Right atrium auricular region (tissue), 2 donors: ENCODE measurements around the gene RPN2. TPM values are rescaled to one million over a fixed set of nuclear protein-coding genes. Genes with fewer than 3 reads are reported as not detected.
A peak's percentile ranks its signal among the peaks of the same experiment; 100 is the strongest.

Experiments
- DNase-seq: peaks from one replicate; pipeline ENCODE4 v3.0.0-alpha.2; 2019; ENCODE audit warnings: low spot score
- H3K27ac ChIP-seq, 2 donors: fragments of 200-600 bp; sonication (generic); 1 replicate in 1 of 2; 2 replicates in 1 of 2; pipeline ENCODE4 v1.5.1; 2016 to 2019
- H3K27me3 ChIP-seq, 2 donors: fragments of 200-600 bp; sonication (generic); one replicate each; pipeline versions ENCODE4 v1.5.1 to v1.6.0; 2017 to 2019
- H3K36me3 ChIP-seq: fragments of 200-600 bp; sonication (generic); one replicate; pipeline ENCODE4 v1.5.1; 2016
- H3K4me1 ChIP-seq, 2 donors: fragments of 200-600 bp; sonication (generic); one replicate each; pipeline versions ENCODE4 v1.5.1 to v1.6.0; 2017 to 2019
- H3K4me3 ChIP-seq, 2 donors: fragments of 200-600 bp; sonication (generic); 1 replicate in 1 of 2; 2 replicates in 1 of 2; pipeline ENCODE4 v1.5.1; 2017 to 2019; ENCODE audit warnings: mild to moderate bottlenecking in 1 of 2, moderate library complexity in 1 of 2
- H3K9me3 ChIP-seq, 2 donors: fragments of 200-600 bp; sonication (generic); one replicate each; pipeline ENCODE4 v1.5.1; 2019
- CTCF ChIP-seq, 2 donors: fragments of 200-600 bp; sonication (generic); IDR thresholded peaks; one replicate each; pipeline ENCODE4 v1.5.1; 2019; ENCODE audit warnings: antibody characterized with exemption in 2 of 2
- total RNA-seq, 2 donors: library from RNA; depleted of rRNA; stranded (reverse); fragments of >200 nt; gene quantifications; one replicate each; pipeline ENCODE4 v1.1.0, GENCODE V29; 2016

The RPN2 gene
- total RNA-seq, 2 donors from 2014 or later = 126 to 129 TPM

DNA sequence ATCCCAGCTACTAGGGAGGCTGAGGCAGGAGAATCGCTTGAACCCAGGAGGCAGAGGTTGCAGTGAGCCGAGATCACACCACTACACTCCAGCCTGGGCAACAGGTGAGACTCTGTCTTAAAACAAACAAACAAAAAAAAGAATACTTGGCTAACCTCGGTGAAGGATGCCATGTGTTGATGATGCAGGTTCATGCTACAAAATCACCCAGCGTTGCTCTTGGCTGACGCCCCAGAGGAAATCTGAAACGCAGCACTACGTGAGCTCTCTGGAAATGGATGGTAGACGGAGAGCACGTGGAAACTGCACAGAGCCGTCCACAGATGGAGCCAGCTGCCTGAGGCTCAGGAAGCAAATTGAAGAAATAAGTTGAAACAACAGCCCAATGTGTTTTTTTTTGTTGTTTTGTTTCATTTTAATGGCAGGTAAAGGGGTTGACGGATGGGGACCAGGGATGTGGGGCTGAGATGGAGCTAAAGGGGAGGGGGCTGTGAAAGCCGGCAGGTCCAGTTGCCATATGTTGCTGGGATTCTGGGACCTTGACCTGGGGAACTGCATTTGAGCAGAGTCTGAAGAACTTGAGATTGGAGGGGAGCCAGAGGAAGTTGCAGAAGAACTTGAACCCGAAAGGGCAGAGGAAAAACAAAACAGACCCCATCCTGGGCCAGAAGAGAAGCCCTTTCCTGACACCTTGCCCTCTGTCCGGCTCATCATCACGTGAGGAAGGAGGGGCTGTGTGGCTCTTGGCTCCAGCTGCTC lies 97.5 kb downstream of the RPN2 start:
- no peak overlapping the region for H3K4me3 ChIP-seq
- no peak for DNase-seq
- H3K27me3 ChIP-seq = no peaks in the 10 kb centered on the region

DNA sequence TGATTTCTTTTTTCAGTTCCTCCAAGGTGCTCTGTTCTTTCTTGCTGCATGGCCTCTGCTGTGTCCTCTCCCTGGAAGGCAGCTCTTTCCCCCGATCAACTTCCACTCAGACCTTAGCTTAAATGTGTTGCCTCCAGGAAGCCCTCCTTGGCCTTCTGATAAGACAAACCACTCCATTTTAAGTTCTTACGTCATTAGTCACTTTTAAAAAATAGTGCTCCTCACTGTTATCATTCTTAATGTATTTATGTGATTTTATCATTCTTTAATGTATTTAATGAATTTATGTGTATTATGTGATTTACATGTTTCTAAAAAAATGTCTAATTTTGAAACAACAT lies 98.1 kb downstream of the RPN2 start:
- H3K36me3 ChIP-seq = no peaks in the 10 kb centered on the region
- TF ChIP-seq CTCF (IDR thresholded peaks at IDR 0.05) = no peak
- no peaks in the 10 kb centered on the region for H3K9me3 ChIP-seq
- no peak for DNase-seq
- H3K4me1 ChIP-seq = peaks cover 0 to 9% of the 10 kb centered on the region in 2 donors
- H3K4me3 ChIP-seq = no peak overlapping the region
- peak overlapping the region in 1 of 2 donors; percentile 9 for H3K27ac ChIP-seq
- H3K27me3 ChIP-seq = no peaks in the 10 kb centered on the region

More for the DNA sequence above, 97.5 kb downstream of the RPN2 start:
- H3K4me1 ChIP-seq = peaks cover 0 to 9% of the 10 kb centered on the region in 2 donors
- peak in 1 of 2 donors; percentile 55 for TF ChIP-seq CTCF (IDR thresholded peaks at IDR 0.05)
- H3K36me3 ChIP-seq = no peaks in the 10 kb centered on the region
- no peaks in the 10 kb centered on the region for H3K9me3 ChIP-seq
- peak overlapping the region in 1 of 2 donors; percentile 9 for H3K27ac ChIP-seq

DNA sequence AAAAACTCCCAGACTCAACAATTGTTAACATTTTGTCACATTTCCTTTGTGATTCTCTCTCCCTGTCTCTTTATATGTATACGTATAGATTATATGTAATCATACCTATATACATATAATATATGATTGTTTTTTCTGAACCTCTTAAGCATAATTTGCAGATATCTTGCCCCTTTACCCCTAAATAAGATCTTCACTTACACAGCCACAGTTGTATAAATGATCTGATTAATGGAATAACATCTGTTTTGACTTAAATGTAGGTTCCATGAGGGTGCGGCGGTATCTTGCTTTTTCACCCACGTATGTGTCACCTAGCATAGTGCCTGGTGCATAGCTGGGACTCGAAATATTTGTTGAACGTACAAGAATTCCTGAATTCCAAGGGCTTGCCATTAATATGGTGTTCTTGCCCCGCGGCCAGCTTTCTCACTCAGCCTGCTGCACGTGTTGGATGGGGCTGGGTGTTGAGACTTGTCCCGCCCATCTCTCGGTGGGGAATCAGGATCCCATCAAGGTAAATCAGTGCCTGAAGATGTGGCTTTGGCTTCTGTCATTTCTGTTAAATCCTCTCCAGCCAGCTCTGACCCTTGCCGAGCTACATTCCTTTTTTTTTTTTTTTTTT lies 99.9 kb downstream of the RPN2 start:
- no peak overlapping the region for H3K27ac ChIP-seq
- no peaks in the 10 kb centered on the region for H3K36me3 ChIP-seq
- no peak overlapping the region for H3K4me3 ChIP-seq
- no peaks in the 10 kb centered on the region for H3K9me3 ChIP-seq
- no peak for TF ChIP-seq CTCF (IDR thresholded peaks at IDR 0.05)
- peaks cover 0 to 9% of the 10 kb centered on the region in 2 donors for H3K4me1 ChIP-seq
- no peaks in the 10 kb centered on the region for H3K27me3 ChIP-seq
- DNase-seq = no peak

DNA sequence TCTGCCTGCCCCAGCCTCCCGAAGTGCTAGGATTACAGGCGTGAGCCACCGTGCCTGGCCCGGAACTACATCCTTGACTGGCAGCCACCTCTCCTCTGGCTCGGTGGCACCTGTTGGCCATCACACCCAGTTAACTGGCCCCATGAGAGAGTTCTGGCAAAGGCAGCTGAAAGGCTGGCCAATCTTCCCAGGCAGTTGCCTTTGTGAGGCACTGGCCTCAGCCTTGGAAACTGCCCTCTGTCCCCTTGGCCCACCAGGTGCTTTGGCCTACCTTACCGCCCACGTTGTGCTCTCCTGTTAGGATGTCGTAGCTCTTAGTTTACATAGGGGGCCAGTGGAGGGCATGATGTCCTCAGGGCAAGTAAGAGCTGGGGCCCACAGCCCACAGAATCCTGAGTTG lies 100.7 kb downstream of the RPN2 start:
- H3K4me1 ChIP-seq = peaks cover 0 to 9% of the 10 kb centered on the region in 2 donors
- no peak for DNase-seq
- H3K4me3 ChIP-seq = no peak overlapping the region
- H3K27ac ChIP-seq = no peak overlapping the region
- H3K9me3 ChIP-seq = no peaks in the 10 kb centered on the region
- no peaks in the 10 kb centered on the region for H3K27me3 ChIP-seq
- no peaks in the 10 kb centered on the region for H3K36me3 ChIP-seq
- no peak for TF ChIP-seq CTCF (IDR thresholded peaks at IDR 0.05)

GRCh38 chr20:37280403-37280802 lies 101.3 kb downstream of the RPN2 start:
- H3K27me3 ChIP-seq = no peaks in the 10 kb centered on the region
- TF ChIP-seq CTCF (IDR thresholded peaks at IDR 0.05) = no peak
- no peaks in the 10 kb centered on the region for H3K36me3 ChIP-seq

More at GRCh38 chr20:37280403-37280802, 101.3 kb downstream of the RPN2 start:
- H3K4me1 ChIP-seq = peaks cover 0 to 9% of the 10 kb centered on the region in 2 donors
- no peak for DNase-seq
- no peaks in the 10 kb centered on the region for H3K9me3 ChIP-seq
- no peak overlapping the region for H3K4me3 ChIP-seq
- H3K27ac ChIP-seq = no peak overlapping the region
